Adipose tissue (tissue), 3 donors: ENCODE results near the gene SLC35A3. TPM values are rescaled to one million over a fixed set of nuclear protein-coding genes. Genes with fewer than 3 reads are reported as not detected.
"Not testable (repeated sequence)": the region's sequence is repeated elsewhere in the genome, so short reads cannot be mapped to it uniquely, and the experiment has no call there.

Experiments
- H3K27ac ChIP-seq: one replicate; pipeline ENCODE4 v1.5.1; 2013; ENCODE audit warnings: low read depth, low read length
- WGBS, 3 donors: extraction: QIAGEN DNeasy Blood & Tissue Kit; methylation state at CpG; one replicate each; pipeline ENCODE4 v1.1.7; 2013; 5-methylcytosine and 5-hydroxymethylcytosine counted together
- polyA plus RNA-seq, 3 donors: library from polyadenylated mRNA; stranded (reverse); fragments of 200-250 nt; gene quantifications; one replicate each; pipeline ENCODE4 v1.2.3, GENCODE V29; 2013
- donor health status: healthy with polysubstance abuse.
- donor health status: Bipolar disorder and iron deficiency.
- donor health status: healthy.

Gene SLC35A3
- polyA plus RNA-seq, 3 donors = 6.3 to 8.4 (median 6.6) TPM

DNA sequence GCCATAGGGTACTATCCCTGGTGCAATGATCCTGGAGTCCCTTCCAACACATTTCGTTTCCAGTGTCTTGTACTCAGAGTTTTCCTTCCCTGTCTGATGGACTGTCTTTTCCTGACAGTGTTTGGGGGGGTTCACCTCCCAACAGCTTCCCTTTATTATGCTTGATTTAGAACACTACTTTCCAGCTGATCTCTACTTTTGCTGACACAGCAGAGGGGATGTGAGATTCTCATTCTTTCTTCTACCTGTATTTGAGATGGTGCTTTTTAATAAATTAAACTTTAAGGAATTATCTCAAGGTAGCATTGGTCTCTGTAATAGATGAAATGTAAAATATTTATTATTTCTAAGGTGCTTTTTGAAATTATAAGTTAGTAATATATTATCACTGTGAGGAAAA is 41.0 kb downstream of the SLC35A3 start:
- WGBS, 3 donors = 65 to 86% (median 77%) methylated on average over 1 of the region's 1 CpG

DNA sequence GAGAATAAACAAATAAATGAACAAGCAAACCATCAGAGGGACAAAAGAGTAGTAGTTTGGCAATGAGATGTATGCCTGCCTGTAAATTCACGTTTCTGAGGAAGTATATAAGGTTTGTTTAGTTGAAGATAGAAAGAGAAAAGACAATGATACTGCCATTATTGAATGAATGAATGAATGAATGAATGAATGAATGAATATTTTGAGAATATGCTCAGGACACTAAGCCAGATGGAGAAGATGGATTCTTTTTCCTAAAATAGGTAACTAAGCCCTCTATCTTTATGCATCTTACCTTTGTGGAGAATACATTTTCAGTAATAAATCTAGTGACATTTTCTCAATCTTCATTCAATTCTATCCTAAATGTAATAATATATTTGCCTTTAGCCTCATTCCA is 49.4 kb downstream of the SLC35A3 start:
- no peak overlapping the region for H3K27ac ChIP-seq
- 93 to 97% (median 94%) methylated on average over 1 of the region's 1 CpG for WGBS, 3 donors

More for the DNA sequence above, 41.0 kb downstream of the SLC35A3 start:
- no peak overlapping the region for H3K27ac ChIP-seq

DNA sequence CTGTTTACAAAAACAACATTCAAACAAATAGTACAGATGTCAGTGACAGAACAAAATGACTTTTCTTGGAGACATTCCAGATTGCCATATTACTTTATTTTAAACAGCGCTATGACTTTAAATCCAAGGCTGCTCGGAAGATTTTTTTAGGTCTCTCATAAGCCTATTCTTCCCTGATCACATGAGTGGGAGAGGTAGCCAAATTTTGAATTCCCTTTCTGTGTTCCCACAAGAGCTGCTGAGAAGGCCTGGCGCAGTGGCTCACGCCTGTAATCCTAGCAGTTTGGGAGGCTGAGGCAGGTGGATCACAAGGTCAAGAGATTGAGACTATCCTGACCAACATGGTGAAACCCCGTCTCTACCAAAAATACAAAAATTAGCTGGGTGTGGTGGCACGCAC is 53.7 kb downstream of the SLC35A3 start:
- 96 to 97% (median 97%) methylated on average over 6 of the region's 6 CpGs for WGBS, 3 donors
- no peak overlapping the region for H3K27ac ChIP-seq

DNA sequence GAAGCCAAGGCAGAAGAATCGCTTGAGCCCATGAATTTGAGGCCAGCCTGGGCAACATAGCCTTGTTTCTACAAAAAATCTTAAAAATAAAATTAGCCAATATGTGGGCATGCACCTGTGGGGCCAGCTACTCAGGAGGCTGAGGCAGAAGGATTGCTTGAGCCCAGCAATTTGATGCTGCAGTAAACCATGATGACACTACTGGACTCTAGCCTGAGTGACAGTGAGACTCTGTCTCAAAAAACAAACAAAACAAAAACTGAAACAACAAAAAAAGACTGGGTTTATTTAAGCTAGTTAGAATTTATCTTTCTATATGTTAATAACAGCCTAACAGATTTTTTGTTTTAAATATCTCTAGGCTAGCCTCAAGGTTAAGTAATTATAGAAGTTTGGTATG is 57.4 kb downstream of the SLC35A3 start:
- H3K27ac ChIP-seq = no peak overlapping the region
- 94 to 100% (median 97%) methylated on average over 1 of the region's 1 CpG for WGBS, 3 donors

DNA sequence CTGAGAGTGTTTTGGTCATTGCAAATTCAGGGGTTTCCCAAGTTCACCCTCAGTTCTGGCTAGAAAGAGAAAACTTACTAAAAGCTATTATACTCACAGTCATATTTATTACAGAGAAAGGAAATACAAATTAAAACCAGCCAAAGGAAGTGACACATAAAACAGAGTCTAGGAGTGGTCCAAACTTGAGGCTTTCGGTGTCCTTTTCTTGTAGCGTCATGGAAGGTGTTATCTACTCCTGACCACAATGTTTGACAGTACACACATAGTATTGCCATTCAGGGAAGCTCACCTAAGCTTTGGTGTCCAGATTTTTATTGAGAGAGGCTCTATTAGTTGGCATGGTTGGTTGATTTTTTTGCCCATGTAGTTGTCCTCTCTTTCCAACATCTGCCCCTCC is 59.0 kb downstream of the SLC35A3 start:
- no peak overlapping the region for H3K27ac ChIP-seq
- WGBS, 3 donors = 89 to 93% (median 92%) methylated on average over 2 of the region's 2 CpGs

DNA sequence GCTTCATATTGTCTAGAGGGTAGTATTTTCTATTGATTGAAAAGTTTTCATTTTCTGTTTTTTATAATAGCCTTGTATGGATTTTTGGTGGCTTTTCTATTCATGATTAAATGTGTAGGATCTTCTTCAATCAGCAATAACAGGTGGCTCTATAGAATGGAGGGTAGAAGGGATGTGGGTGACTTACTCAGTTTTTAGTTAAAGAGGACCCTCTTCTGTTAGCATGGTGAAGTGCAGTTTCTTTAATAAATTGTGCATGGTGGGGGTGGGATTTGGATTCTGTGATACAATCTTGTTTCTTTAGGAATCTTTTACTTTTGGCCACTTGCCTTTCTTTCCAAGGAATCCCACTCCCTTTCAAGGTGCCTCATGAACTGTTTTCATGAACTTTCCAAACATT is 64.7 kb downstream of the SLC35A3 start:
- H3K27ac ChIP-seq = no peak overlapping the region

DNA sequence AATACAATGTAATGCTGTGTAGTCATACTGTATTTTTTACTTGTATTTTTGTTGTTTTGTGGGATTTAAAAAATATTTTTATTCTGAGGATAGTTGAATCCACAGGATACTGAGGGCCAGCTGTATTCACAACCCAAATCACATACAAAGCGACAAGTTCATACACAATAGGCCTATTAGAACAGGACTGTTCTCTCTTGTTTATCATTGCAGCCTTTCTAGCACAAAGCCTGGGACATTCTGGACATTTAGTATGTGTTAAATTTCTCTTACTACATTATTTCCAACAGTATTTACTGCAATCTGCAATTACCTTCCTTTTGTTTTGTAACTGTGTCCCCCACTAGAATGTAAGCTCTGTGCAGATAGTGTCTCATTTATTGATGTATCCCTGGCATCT is 65.4 kb downstream of the SLC35A3 start:
- WGBS, 3 donors = 93 to 99% (median 94%) methylated on average over 1 of the region's 1 CpG

DNA sequence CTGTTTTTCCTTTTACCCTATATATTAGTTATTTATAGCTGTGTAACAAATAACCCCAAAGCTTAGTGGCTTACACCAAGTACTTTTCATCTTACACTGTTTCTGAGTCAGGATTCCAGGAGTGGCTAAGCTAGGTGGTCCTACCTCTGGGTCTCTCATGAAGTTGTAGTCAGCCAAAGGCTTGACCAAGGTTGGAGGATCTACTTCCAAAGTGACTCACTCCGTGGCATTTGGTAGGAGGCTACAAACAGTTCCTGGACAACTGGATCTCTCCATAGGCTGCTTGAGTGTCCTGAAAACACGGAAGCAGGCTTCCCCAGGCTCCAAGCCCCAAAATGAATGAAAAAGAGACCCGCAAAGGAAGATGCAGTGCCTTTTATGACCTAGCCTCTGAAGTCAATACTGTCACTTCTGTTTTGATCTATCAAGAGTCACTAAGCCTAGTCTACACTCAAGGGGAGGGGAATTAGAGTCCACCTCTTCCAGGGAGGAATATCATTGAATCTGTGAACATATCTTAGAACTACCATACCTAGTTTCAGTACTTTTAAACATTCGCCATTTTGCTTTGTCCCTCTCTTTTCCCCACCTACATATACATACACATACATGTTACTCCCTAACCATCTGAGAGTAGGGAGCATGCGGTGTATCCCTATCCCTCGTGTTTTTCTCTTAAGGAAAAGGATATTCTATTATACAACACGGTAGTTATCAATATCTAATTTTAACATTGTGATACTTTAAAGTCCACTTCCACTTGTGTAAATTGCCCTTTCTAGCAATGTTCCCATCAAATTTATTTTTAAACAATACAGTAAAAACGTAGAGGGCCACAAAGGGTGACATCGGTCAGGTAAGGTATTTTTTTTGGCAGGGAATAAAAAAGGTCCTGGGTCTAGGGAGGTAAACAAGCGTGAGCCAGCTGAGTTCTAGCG is 67.2 kb downstream of the SLC35A3 start:
- no peak overlapping the region for H3K27ac ChIP-seq
- WGBS, 3 donors = 22 to 27% (median 22%) methylated on average over 11 of the region's 11 CpGs

More for the DNA sequence above, 65.4 kb downstream of the SLC35A3 start:
- no peak overlapping the region for H3K27ac ChIP-seq

DNA sequence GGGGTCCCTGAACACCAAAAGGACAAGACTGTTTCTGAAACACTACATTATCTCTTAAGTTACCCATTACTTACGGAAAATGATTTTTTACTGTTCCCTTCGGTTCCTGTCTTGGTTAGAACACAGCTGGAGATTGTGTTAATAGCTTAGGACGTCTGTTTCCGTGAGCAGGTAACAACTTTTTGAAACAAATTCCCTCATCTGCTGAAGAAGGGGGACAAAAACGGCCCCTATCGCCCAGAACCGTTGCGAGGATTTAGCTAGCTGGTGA is 67.8 kb downstream of the SLC35A3 start:
- H3K27ac ChIP-seq = peak overlapping the region; percentile 99
- WGBS, 3 donors = 0 to 1% (median 1%) methylated on average over 8 of the region's 8 CpGs

DNA sequence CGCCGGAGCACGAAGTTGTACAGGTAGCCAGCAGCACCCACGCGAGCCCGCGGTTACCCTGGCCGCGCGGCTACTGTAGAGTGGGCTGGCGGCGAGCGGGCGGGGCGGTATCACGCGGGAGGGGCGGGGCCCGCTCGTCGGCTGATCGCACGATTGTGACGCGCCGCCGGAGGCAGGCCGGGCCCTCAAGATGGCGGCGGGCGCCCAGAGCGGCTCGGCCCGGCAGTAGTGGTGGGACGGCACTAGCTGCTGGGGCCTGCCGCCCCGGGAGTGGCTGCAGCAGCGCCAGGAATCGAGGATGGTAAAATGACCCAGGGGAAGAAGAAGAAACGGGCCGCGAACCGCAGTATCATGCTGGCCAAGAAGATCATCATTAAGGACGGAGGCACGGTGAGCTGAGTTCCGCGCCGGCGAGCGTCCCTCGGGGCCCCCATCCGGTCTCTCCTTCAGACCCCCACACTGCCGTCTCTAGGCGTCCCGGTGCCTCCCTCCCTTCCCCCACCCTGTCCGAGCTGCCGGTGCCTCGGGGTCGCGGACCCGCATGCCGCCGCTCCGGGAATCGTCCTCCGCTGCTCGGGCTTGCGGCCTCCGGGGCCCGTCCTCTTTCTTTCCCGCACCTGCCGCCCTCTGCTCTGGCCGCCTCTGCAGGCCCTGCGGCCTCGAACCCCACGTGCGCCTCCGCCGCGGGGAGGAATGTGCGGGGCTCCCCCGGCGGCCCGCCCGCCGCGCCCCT is 68.3 kb downstream of the SLC35A3 start:
- H3K27ac ChIP-seq = peak overlapping the region; percentile 99
- WGBS, 3 donors = 0 to 1% (median 0%) methylated on average over 58 to 87 of the region's 87 CpGs

DNA sequence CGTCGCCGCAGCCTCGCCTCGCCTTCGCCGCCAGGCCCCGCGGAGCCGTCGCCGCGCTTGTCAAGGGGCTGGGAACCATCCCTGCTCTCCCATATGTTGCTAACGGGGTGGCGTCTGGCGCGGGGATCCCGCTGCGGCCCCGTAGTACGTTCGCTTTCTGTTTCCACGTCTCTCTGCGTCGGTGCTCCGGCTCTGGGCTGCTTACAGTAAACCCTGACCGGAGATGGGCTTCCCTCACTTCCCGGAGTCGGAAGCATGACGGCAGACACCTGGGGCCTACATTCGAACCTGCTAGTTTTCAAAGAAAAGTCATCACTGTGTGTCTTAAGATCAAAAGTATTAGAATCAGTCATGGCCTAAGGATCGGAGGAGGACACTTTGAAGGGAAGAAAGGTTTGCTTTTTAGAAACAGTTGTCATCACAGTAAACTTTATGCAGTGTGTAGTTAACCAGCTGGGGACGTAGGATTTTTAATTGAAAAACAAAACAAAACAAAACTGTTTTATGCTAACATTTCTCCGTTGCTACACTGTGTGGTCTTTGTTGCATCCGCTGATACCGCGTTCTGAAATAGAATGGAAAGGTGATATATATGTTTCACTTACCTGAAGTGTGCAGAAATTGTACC is 69.0 kb downstream of the SLC35A3 start:
- H3K27ac ChIP-seq = peak overlapping the region; percentile 99
- 0% methylated on average over 30 to 37 of the region's 37 CpGs for WGBS, 3 donors

DNA sequence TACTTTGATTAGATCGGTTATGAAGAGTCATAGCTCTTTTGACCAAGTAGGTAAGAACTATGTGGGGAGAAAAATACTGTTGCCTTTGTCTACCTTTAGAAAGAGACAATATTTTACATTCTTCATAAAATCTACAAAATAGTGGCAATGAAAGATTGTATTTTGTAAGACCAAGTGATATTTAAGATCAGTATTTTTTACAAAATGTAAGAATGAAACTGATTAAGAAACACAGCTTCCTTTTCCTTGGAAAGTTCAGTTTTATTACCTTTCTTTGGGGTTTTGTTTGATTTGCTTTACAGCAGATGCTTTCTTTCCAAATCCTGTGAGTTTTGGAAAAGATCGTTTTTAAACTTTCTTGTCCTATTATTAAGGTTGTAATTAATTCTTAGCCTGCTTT is 69.8 kb downstream of the SLC35A3 start:
- WGBS, 3 donors = 10 to 20% (median 12%) methylated on average over 2 of the region's 2 CpGs
- H3K27ac ChIP-seq = no peak overlapping the region

DNA sequence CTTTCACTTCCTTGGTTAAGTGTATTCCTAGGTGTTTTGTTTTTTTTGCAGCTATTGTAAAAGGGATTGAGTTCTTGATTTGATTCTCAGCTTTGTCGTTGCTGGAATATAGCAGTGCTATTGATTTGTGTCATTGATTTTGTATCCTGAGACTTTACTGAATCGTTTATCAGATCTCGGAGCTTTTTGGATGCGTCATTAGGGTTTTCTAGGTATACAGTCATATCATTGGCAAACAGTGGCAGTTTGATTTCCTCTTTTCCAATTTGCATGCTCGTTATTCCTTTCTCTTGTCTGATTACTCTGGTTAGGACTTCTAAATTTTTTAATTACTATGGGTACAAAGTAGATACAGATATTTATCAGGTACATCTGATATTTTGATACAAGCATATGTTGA is 75.4 kb downstream of the SLC35A3 start:
- no peak overlapping the region for H3K27ac ChIP-seq
- 74 to 91% (median 91%) methylated on average over 5 of the region's 5 CpGs for WGBS, 3 donors

DNA sequence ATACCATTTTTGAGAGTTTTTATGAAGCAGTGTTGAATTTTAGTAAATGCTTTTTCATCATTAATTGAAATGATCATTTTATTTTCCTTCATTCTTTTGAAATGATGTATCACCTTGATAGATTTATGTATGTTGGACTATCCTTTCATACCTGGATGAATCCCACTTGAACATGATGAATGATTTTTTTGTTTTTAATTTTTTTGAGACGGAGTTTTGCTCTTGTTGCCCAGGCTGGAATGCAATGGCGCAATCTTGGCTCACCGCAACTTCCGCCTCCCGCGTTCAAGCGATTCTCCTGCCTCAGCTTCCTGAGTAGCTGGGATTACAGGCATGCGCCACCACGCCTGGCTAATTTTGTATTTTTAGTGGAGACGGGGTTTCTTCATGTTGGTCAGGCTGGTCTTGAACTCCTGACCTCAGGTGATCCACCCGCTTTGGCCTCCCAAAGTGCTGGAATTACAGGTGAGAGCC is 77.5 kb downstream of the SLC35A3 start:
- WGBS, 3 donors = 63 to 97% (median 75%) methylated on average over 11 of the region's 11 CpGs
- not testable (repeated sequence) for H3K27ac ChIP-seq

DNA sequence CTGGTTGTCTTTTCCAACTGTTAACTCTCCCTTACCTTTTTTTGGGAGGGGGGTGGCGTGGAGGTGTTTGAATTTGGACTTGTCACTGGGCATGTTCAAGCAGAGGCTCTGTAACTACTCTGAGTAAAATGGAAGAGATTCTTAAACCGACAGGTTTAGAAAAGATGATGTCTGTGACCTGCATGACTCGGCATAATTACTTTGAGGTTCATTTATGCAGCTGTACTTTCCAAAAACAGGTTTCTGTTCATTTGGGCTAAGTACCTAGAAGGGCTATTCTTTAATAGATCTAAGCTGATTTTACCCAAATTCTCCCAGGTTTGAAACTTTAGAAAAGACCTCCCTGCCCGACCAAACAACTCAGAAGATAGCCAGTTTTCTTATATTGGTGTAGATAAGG is 80.3 kb downstream of the SLC35A3 start:
- H3K27ac ChIP-seq = no peak overlapping the region
- WGBS, 3 donors = 81 to 89% (median 82%) methylated on average over 4 of the region's 4 CpGs

DNA sequence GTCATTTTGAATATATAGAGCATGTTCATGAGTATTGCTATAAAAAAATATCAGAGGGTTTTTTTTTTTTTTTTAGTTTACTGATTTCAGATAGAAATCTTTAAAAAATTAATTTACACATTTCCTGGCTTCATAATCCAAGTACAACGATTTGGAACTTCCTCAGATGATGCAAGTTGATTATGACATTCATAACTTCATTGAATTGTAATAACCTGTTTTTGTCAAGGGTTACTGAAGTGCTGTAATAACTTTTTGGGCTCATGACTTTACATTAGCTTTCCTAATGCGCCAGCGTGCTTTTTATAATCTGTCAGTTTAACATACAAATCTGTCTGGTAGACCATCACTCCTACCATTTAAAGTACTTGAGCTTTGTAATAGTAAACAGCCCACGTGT is 81.6 kb downstream of the SLC35A3 start:
- H3K27ac ChIP-seq = no peak overlapping the region
- WGBS, 3 donors = 52 to 86% (median 56%) methylated on average over 4 of the region's 4 CpGs

DNA sequence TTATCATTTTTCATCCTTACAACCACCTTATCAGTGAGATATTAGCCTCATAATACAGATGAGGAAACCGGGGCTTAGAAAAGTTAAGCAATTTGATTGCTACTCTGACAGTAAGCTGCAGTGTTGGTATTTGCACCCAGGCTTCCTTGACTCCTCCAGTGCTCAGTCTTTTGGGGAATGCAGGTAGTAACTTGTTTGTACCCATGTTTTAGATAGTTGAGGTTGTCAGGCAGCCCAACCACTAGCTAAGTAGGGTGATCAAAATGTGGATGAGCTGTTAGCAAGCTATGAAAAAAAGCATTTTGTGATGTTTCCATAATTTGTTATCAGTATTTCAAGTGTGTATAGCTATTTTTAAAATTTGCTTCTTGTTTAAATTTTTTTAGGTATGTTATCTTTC is 82.1 kb downstream of the SLC35A3 start:
- no peak overlapping the region for H3K27ac ChIP-seq
- WGBS, 3 donors = 45 to 78% (median 73%) methylated on average over 1 of the region's 1 CpG

DNA sequence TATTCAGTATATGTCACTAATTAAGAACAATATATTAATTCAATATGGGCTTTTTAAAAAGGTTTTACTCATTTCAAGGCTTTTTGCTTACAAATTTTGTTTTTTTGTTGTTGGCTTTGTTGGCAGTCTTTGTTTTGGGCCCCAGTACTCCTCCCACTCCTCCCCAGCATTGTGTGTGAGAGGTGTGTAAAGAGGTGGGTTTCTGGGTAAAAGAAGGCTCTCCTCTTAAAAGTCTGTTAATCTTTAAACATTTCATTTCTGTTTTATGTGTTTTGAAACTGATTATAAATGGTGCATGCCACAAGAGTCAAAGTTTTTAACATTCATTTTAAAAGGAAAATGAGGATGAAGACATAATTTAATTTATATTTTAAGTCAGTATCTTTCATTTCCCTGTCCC is 83.3 kb downstream of the SLC35A3 start:
- no peak overlapping the region for H3K27ac ChIP-seq

DNA sequence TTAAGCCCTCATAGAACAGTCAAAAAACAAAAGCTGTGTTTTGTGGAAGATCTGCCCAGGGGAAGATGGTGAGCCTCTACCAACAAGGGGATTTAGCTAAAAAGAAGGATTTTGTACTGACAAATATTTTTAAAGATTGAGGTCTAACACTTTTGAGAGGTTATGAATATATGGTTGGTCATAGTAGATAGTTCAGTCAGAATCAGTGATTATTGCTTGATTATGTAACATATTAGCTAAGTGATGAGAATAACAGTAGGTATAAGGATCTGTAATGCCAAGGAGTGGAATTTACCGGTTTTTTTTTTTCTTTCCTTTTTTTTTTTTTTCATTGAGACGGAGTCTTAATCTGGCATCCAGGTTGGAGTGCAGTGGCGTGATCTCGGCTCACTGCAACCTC is 83.9 kb downstream of the SLC35A3 start:
- H3K27ac ChIP-seq = no peak overlapping the region
- WGBS, 3 donors = 87 to 96% (median 92%) methylated on average over 4 of the region's 4 CpGs
